GM15510 (cell line): Measurements from ENCODE around the gene DUSP7.

Source experiments
- POLR2A ChIP-seq: IDR thresholded peaks from 3 replicates; pipeline ENCODE4 v1.6.1; 2011; ENCODE audit warnings: borderline replicate concordance; ENCODE audit not compliant: insufficient read length; ENCODE audit errors: extremely low read depth

DUSP7 gene

GRCh38 chr3:52004163-52004787 is 52.1 kb downstream of the DUSP7 start:
- no peak for TF ChIP-seq POLR2A

GRCh38 chr3:52002748-52003147 is 53.6 kb downstream of the DUSP7 start:
- no peak for TF ChIP-seq POLR2A

GRCh38 chr3:52001443-52001974 is 54.9 kb downstream of the DUSP7 start:
- no peak for TF ChIP-seq POLR2A

GRCh38 chr3:51999846-52000245 is 56.5 kb downstream of the DUSP7 start:
- TF ChIP-seq POLR2A = no peak
